Activated CD4-positive, alpha-beta T cell treated with anti-CD3 and anti-CD28 coated beads, Interleukin-2, Interleukin-4, amounts not matched to agents 100 ng/mL and 50 ng/mL, durations not matched to agents 16 hours and 8 hours (primary cell): ENCODE results near the gene SHFL.

Experiments used
- DNase-seq: peaks from one replicate; pipeline ENCODE4 v3.0.0-alpha.2; 2020; ENCODE audit warnings: low spot score

SHFL gene

GRCh38 chr19:10085641-10086590 lies at the start of gene SHFL:
Gene SHFL (plus strand): TSS chr19:10086317. CDS start chr19:10086428, 111 bp downstream.
- DNase-seq, result peak; percentile 85

GRCh38 chr19:10036601-10037071 lies 49.5 kb upstream of the SHFL start:
- DNase-seq, result no peak

- DNase-seq, result no peak
Observed at GRCh38 chr19:10037367-10037766, 48.8 kb upstream of the SHFL start.

- DNase-seq, result no peak
Observed at GRCh38 chr19:10037809-10038208, 48.3 kb upstream of the SHFL start.

- no peak for DNase-seq
Observed at GRCh38 chr19:10043286-10043927, 42.7 kb upstream of the SHFL start.

GRCh38 chr19:10044390-10044789 lies 41.7 kb upstream of the SHFL start:
- no peak for DNase-seq

GRCh38 chr19:10045371-10045770 lies 40.7 kb upstream of the SHFL start:
- DNase-seq, result no peak

GRCh38 chr19:10049626-10050025 lies 36.5 kb upstream of the SHFL start:
- DNase-seq, result no peak

GRCh38 chr19:10052602-10053360 lies 33.3 kb upstream of the SHFL start:
- DNase-seq, result no peak

GRCh38 chr19:10061717-10062310 lies 24.3 kb upstream of the SHFL start:
- no peak for DNase-seq

GRCh38 chr19:10068205-10068604 lies 17.9 kb upstream of the SHFL start:
- DNase-seq, result no peak

- no peak for DNase-seq
Observed at GRCh38 chr19:10069046-10069445, 17.1 kb upstream of the SHFL start.

- DNase-seq, result no peak
Observed at GRCh38 chr19:10070730-10071446, 15.2 kb upstream of the SHFL start.

- DNase-seq, result peak; percentile 43
Observed at GRCh38 chr19:10074153-10074552, 12.0 kb upstream of the SHFL start.

- no peak for DNase-seq
Observed at GRCh38 chr19:10076535-10076934, 9.6 kb upstream of the SHFL start.

GRCh38 chr19:10078329-10078728 lies 7.8 kb upstream of the SHFL start:
- DNase-seq, result no peak

- no peak for DNase-seq
Observed at GRCh38 chr19:10079031-10079453, 7.1 kb upstream of the SHFL start.

- no peak for DNase-seq
Observed at GRCh38 chr19:10083911-10084310, 2.2 kb upstream of the SHFL start.

GRCh38 chr19:10084803-10085202 lies 1.3 kb upstream of the SHFL start:
- DNase-seq, result no peak

GRCh38 chr19:10086591-10087192 lies 575 bp downstream of the SHFL start:
- DNase-seq, result no peak
